Activated CD4-positive, CD25-positive, alpha-beta regulatory T cell treated with anti-CD3 and anti-CD28 coated beads, Interleukin-2, amount 50 U/mL, for 24 hours (primary cell): ENCODE data around the gene CDAN1.

Experiments used
- ATAC-seq, 2 donors: fragments of 150-1000 bp; cut with Tn5 transposase; one replicate each; pipeline ENCODE4 v1.10.0; 2021; ENCODE audit warnings: mild to moderate bottlenecking in 1 of 2, moderate library complexity in 1 of 2

Gene CDAN1

DNA sequence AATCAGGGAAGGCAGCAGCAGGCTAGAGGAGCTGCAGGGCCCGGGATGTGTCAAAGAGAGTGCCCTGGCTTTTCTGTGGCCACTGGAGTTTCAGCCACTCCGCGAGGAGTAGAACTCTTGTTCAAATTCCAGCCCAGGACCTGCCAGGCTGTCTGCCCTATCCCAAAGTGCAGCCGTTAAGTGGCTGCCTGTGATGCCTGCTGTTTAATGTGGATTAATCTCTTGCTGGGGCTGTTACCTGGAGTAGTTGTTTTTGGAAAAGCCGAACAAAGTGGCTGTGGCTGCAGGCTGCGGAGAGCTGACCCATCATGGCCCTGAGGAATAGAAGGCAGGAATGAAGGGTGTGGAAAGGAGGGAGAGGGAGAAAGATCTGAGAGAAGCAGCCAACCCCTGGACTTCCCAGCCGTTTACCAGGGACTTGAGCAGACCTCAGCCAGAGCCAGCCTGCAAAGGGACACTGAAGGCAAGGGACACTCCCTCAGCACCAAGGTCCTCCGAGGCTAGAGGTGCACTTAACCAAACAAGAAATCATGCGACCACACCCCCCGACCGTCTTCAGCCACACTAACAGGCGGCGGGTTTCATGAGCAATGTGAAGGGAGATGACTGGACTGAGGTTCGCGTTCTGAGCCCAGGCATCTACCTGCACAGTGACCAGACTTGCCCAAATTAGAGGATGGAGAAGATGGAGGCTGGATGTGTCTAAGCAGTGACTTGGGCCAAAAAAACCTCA, 4.7 kb downstream of the CDAN1 start:
- ATAC-seq = no peak

DNA sequence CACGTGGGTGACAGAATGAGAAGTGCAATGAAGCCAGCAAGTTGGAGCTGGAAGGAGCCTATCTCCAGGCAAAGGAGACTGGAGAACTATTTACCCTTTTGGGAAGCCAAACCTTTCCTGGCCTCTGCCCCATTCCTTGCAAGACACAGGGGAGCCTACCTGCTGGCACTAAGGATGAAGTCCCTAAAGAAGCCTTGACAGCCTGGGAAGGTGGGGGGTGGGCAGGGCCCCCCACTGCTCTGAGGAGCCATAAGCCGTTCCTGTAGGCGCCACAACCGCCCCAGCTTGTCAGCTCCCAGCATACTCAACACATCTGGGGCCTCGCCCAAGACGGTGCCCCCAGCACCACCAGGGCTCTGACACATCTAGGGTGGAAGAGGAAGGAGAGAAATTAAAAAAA, 5.5 kb downstream of the CDAN1 start:
- no peak for ATAC-seq

DNA sequence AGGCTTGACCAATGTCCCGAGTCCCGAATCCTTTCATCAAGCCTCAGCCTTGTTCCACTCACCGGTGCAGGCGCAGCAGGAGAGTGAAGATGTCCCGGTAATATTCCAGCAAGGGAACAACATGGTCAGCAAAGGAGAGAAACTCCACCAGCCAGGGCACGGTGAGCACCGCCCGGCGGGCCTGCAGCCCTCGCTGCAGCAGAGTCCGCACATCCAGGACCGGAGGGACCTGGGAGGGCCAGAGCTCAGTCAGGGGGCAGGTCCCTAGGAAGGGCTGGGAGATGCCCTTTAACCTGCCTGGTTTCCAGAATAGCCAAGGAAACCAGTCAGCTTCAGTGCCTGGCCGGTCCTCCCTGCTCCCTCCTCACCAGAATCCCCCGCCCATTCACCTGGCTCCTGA, 6.4 kb downstream of the CDAN1 start:
- ATAC-seq = no peak

DNA sequence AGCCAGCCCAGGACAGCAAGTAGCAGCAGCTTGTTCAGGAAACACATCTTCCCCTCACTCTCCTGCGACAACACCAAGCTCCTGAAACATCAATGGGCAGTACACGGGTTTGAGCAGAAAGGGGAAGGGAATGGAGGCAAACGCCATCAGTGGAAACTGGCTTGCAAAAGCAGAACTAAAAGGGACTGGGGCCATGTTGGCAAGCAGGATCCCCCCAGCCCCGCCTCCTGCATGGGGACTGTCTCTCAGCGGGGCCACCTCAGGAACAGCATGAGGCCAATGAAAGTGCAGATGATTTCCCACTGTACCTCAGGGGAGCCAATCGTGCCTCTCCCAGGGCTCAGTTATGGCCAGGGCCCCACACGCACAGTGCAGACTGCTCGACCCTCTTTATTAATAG, 6.8 kb downstream of the CDAN1 start:
- no peak for ATAC-seq

DNA sequence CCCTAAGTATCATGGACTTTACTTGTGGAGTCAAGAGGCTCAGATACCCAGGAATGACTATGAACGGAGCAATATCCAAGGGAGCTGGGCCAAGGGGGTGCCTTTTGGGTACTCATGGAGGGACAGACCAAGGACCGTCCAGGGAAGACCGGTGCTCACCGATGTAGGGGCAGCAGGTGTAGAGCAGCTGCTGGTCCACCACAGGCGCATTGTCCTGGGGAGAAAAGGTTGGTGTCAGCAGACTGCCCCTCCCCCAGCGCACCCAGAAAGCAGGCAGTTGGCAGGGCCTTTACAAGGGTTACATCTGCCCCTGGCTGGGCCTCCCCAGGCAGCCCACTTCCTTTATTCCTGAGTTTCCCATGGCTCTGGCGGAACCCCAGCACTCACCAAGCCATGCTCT, 7.5 kb downstream of the CDAN1 start:
- no peak for ATAC-seq

DNA sequence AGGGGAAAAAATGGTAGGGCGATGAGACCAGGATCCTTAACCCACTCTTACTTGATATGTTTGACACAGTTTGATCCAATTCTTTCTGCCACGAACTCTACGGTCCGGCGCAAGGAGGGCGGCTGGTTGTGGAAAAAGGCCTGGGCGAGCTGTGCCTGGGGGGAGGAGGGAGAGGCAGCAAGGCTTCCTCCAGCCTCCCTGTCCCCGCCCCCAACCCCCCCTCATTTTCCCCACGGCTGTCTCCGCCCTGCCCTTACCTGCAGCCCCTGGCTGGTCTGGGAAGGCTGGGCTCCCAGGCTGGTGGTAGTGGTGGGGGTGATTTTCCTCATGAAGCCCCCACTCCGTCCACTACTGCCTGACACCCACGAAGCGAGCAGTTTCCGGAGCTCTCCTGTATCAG, 8.0 kb downstream of the CDAN1 start:
- no peak for ATAC-seq

DNA sequence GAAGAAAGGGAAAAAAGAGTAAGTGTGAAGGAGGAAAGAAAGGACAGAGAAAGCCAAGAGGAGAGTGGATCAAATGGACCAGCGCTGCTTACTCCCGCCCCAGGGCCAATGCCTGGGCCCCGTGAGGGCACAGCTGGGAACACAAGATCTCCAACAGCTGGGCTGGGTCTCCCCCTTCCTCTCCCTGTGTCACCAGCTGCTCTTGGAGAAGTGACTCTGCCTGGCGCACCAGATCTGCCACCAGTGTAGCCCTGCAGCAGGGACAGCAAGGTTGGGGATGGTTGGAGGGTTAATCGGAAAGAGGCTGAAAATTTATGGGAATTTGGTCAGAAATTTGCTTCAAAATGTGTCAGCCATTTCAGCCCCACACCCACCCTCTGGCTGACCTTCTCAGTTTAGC, 8.4 kb downstream of the CDAN1 start:
- no peak for ATAC-seq

DNA sequence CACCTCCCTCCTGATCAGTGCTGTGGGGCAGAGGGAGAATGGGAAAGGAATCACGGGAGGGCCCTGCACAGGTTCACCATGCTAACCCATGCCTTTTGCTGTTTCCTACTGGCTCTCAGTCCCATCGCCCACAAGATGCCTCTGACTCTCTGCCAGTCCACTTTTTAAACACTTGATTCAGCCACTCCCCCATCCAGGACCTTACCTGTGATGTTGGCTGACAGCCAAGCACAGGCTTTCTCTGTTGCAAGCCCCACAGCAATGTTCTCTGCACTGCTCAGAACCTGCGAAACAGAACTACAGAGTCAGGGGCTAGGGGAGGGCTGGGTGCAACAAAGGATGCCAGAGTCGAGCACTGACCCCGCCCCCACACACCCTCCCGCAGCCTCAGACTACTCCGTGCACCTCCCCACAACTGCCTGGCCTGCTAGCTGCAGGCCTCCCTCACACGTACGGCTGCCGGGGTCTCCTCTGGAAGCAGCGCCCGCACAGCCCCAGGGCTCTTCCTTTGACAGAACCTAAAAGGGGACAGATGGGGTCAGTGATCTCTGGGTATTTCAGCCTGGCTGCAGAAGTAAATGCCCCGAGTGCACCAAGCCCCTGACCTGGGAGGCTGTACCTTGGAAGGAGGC, 9.1 kb downstream of the CDAN1 start:
- ATAC-seq = no peak

DNA sequence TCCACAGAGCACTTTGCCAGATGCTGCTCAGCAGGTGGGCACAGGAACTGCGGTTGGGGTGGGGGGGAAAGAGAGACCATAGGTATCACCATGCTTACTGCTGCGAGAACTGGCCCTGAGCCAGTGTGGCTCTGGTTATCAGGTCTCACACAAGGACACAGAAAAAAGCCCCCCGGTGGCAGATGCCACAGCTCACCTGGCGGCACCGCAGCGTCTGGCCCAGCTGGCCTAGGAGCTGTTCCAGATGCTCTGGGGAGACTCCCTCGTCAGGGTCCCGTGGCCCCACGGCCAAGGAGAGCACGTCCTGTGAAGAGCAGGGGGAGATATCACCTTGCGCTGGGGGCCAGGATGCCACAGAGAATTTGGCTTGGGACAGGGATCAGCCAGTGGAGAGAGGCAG, 10.8 kb downstream of the CDAN1 start:
- ATAC-seq = no peak

DNA sequence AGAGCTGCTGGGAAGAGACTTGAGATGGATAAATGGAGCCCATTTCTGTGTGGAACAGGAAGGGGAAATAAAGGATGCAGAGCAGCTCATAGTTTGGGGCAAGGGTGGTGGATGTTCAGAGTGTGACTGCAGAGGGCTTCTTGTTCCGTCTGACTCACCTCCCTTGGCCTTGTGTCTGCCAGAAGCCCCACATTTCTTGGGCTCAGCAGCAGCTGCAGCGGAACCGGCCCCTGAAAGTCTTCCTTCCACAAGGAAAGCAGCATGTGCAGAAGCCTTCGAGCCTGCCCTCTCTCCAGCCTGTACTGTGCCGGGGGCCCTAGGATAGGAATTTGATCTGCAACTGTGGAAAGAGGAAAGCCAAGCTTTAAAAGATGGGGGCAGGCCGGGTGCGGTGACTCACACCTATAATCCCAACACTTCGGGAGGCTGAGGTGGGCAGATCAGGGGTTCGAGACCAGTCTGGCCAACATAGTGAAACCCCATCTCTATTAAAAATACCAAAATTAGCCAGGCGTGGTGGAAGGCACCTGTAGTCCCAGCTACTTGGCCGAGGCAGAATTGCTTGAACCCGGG, 11.5 kb downstream of the CDAN1 start:
- ATAC-seq = no peak

DNA sequence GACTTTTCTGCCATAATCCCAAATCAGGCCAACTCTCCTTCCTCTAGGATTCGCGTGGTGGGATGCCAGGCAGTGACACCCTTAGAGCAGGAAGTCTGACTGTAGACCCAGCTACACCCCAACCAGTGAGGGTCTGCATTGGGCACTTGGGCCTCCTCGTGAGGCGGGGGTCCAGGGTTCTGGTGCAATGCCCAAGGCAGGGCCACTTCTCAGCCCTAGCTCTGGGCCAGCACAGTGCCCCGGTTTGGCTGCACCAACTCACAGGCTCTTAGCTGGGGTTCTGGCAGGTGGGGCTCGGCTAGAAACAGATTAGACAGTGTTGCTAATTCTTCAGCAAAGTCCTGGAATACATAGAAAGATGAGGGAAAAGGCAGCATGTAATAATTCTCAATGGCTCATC, 12.7 kb downstream of the CDAN1 start:
- no peak for ATAC-seq

DNA sequence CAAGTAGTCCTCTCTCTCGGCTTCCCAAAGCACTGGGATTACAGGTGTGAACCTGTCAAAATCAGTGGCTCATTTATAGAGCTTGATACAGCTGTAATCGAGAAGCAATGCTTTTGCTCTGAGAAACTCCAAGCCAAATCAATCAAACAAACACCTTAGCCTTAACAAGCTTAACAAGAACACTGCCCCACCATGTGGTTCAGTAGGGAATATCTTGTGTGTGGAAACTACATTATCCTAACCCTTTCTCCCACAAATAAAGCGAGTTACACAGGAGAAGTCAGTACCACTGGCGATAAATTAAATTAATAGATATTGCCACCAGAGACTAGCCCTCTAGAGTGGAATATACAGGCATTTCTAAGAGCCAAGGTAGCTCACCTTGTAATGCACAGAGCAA, 13.9 kb downstream of the CDAN1 start:
- no peak for ATAC-seq

DNA sequence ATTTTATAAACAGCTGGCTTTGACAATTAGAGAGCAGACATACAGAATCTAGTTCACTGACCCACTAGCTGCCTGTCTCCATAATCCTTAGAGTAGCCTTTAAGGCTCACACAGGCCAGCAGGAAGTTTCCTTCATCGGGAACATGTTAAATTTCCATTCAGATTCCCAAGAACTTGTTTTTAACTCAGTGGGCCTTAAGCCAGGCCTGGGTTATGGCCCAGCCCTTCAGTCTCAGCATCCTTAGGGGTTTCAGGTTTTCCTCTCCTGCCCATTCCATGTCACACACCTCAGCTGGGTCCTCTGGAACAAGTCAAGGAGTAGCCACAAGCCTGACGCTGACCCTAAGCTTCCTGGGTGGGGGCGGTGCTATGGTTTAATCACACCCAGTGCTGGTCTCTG, 15.0 kb downstream of the CDAN1 start:
- ATAC-seq = no peak

DNA sequence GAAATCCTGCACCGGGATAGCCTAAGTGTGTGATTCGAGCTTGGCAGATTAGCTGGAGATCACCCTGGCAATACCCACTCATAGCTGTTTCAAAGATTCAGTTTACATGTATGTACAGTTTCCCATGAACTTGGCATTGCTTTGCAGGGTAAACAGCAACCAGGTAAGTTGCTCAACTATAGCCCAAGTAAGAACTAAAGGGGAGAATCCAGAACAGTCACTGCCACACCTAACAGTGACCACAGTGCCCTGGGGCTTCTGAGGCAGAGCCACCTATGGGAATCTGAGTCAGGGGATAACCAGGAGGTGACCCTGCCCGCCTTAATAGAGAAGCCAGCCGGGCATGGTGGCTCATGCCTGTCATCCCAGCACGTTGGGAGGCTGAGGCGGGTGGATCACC, 15.9 kb downstream of the CDAN1 start:
- no peak for ATAC-seq

DNA sequence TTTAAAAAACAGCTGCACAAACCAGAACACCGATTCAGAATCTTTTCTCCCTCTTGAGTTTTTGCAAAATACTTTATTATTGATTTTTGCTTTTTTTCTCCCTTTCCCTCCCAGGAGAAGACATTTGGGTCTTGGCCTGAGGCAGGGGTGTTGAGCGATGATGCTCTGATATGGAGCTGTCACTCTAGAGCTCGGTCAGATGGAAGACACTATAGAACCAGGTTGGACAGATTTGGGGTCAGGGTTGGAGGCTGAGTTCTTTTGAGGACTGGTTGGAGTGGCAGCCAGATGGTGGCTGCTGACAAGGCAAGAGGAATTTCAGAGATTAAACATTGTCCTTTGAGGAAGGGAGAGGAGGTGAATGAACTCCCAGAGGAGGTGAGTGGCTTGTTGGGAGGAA, 16.9 kb downstream of the CDAN1 start:
- no peak for ATAC-seq

DNA sequence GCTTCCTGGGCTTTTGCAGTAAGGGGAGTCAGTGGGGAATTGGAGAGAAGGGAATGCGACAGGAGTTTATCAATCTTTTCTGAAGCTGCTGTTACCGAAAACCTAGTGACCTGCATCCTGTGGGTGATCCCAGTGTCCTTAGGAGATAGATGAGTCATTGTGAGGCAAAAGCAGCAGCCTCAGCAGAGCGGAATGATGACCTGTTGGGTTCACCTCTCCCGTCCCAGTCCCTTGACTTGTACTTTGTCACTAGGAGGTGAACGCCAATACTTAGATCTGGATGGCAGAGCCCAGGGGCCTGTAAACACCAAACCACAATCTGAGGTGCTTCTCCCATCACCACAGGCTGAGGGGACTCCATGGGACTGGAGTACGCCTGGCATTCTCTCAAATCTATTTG, 17.9 kb downstream of the CDAN1 start:
- no peak for ATAC-seq

DNA sequence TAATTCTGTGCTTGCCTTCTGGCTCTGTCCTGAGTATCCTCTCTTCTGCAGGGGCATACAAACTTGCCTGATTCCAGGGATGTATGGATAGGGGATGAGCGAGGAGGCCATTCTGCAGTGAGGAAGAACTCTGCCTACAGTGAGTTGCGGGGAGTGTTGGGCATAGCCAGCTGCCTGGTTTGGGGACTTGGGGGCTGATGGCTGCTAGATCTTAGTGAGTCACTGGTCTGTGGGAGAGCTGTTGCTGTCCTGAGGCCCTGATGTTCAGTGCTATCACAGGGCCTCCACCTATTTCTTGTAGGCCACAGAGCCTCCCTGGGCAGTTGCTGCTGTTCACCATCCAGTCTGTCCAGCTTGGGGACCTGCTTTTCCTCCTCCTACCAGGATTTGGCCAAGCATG, 20.3 kb downstream of the CDAN1 start:
- no peak for ATAC-seq

DNA sequence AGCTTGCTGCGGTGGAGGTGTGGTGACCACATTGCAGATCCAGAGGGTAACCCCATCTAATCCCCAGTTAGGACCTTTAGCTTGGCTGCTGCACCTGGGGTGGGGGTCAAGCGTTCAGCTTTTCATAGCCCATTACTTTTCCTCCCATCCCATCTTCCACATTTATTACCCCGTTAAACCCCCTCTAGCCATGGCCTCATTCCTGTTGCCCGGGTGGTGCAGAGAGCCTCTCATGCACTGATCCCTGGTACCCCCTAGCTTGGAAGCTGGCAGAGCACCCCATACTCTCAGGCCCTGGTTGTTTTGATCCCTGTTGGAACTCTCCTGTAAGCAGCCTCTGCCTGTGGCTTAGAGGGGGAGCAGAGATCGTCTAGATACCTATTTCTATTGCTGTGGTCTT, 20.8 kb downstream of the CDAN1 start:
- no peak for ATAC-seq

DNA sequence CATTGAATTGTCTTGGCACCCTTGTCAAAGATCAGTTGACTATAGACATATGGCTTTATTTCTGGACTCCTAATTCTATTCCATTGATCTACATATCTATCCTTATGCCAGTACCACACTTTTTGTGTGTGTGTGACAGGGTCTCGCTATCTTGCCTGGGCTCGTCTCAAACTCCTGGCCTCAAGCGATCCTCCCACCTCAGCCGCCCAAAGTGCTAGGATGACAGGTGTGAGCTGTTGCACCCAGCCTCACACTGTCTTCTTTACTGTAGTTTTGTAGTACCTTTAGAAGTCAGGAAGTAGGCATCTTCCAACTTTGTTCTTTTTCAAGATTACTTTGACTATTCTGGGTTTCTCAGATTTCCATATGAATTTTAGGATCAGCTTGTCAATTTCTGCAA, 24.3 kb downstream of the CDAN1 start:
- ATAC-seq = no peak

DNA sequence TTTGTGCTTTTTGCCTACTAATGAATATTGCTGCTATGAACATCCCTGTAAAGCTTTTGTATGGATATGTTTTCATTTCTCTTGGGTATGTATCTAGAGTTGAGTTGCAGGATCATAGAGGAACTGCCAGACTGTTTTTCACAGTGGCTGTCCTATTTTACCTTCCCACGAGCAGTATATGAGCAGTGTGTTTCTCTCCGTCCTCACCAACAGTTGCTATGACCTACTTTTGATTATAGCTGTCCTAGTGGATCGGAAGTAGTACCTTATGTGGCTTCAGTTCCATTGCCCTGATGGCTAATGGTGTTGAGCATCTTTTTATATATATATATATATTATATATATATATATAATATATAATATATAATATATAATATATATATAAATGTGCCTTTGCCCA, 25.2 kb downstream of the CDAN1 start:
- ATAC-seq = no peak

DNA sequence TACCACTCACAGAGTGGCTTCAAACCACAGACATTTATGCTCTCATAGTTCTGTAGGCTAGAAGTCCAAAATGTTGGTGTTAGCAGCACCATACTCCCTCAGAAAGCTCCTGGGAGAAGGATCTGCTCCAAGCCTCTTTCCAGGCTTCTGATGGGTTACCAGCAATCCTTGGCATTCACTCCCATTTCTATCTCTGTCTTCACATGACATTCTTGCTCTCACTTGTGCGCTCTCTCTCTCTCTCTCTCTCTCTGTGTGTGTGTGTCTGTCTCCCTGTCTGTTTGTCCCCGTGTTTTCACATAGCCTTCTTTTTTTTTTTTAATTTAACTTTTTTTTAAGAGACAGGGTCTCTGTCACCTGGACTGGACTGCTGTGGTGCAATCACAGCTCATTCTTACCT, 26.3 kb downstream of the CDAN1 start:
- ATAC-seq = no peak

DNA sequence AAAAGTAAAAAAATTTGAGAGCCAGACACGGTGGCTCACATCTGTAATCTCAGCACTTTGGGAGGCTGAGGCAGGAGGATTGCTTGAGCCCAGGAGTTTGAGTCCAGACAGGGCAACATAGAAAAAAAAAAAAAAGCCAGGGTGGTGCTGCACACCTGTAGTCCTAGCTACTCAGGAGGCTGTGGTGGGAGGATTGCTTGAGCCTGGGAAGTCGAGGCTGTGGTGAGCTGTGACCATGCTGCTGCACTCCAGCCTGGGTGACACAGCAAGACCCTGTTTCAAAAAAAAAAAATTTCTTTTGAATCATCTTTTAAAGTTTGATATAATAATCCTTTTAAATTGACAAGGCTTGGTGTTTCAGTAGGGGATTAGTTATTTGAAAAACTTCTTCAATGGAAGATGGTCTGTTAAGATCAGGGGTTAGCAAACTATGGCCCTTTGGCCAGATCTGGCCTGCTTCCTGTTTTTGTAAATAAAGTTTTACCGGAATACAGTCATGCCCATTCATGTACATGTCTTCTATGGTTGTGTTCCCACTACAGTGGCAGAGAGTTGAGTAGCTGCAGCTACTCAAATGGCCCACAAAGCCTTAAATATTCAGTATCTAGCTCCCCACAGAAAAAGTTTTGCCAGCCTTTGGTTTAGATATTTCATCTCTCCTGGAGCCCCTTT, 28.9 kb downstream of the CDAN1 start:
- ATAC-seq = no peak

DNA sequence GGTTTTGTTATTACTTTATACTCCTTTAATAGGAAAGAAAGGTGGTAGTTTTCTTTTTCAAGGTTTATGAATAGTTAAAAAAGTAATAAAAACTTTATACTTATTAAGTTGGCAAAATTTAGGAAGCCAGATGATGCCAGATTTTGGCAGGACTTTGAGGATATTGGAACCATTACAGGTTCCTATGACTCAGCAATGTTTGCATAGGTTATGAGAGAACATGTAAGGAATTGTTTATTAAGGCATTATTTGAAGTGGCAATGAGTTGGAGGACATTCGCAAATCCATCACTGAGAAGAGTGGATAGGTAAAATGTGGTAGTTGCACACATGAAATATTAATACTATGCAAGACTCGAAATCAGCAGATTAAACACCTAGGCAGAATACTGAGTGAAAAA, 29.9 kb downstream of the CDAN1 start:
- ATAC-seq = no peak

DNA sequence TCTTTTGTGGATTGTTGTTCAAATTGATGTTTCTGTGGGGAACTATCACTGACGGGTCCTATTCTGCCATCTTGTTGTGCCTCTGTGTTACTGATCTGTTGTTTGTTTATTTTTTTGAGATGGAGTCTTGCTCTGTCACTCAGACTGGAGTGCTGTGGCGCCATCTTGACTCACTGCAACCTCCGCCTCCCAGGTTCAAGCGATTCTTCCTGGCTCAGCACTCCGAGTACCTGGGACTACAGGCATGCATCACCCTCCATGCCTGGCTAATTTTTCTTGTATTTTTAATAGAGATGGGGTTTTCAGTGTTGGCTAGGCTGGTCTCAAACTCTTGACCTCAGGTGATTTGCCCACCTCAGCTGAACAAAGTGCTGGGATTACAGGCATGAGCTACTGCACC, 31.6 kb downstream of the CDAN1 start:
- no peak for ATAC-seq
